Smooth muscle cell (in vitro differentiated cells): ENCODE measurements around the gene TESPA1. TPM values are rescaled to one million over a fixed set of nuclear protein-coding genes. Genes with fewer than 3 reads are reported as not detected.

ENCODE experiments used
- DNase-seq: peaks from one replicate; lab custom pipeline; 2025; ENCODE audit not compliant: unreplicated experiment; lab: John Stamatoyannopoulos, UW
- H2AFZ ChIP-seq: fragments of 200-600 bp; sonication (generic); 2 replicates; pipeline ENCODE4 v1.6.0; 2016; ENCODE audit warnings: antibody characterized with exemption, low read depth, mild to moderate bottlenecking
- H3F3A ChIP-seq: fragments of 200-600 bp; sonication (generic); 2 replicates; pipeline ENCODE4 v1.6.0; 2017; ENCODE audit warnings: antibody characterized with exemption, low read depth
- H3K27ac ChIP-seq: fragments of 200-600 bp; sonication (generic); 2 replicates; pipeline ENCODE4 v1.5.1; 2016; ENCODE audit warnings: low read depth, mild to moderate bottlenecking
- H3K27me3 ChIP-seq: fragments of 200-600 bp; sonication (generic); 2 replicates; pipeline ENCODE4 v1.6.1; 2016; ENCODE audit warnings: low read depth, mild to moderate bottlenecking
- H3K36me3 ChIP-seq: fragments of 200-600 bp; sonication (generic); 2 replicates; pipeline ENCODE4 v1.5.1; 2016; ENCODE audit warnings: low read depth
- H3K4me1 ChIP-seq: fragments of 200-600 bp; sonication (generic); 2 replicates; pipeline ENCODE4 v1.5.1; 2016; ENCODE audit warnings: low read depth
- H3K4me2 ChIP-seq: fragments of 200-600 bp; sonication (generic); 2 replicates; pipeline ENCODE4 v1.6.0; 2016; ENCODE audit warnings: mild to moderate bottlenecking
- H3K4me3 ChIP-seq: fragments of 200-600 bp; sonication (generic); 2 replicates; pipeline ENCODE4 v1.5.1; 2016; ENCODE audit warnings: mild to moderate bottlenecking
- H3K79me2 ChIP-seq: fragments of 200-600 bp; sonication (generic); 2 replicates; pipeline ENCODE4 v1.6.0; 2016; ENCODE audit warnings: low read depth, mild to moderate bottlenecking
- H3K9ac ChIP-seq: fragments of 200-600 bp; sonication (generic); 2 replicates; pipeline ENCODE4 v1.6.0; 2016; ENCODE audit warnings: low read depth
- H3K9me3 ChIP-seq: fragments of 200-600 bp; sonication (generic); replicated peaks from 2 replicates; pipeline ENCODE4 v1.5.1; 2016; ENCODE audit warnings: low read depth
- H4K20me1 ChIP-seq: fragments of 200-600 bp; sonication (generic); 2 replicates; pipeline ENCODE4 v1.6.0; 2016; ENCODE audit warnings: low read depth
- CTCF ChIP-seq: fragments of 200-600 bp; sonication (generic); IDR thresholded peaks from 2 replicates; pipeline ENCODE4 v1.5.1; 2017; ENCODE audit warnings: borderline replicate concordance, mild to moderate bottlenecking, antibody characterized with exemption; ENCODE audit not compliant: insufficient read depth, poor library complexity, severe bottlenecking
- WGBS: methylation state at CpG from one replicate; pipeline ENCODE4 v1.1.7; 2016; ENCODE audit warnings: low lambda C conversion rate; 5-methylcytosine and 5-hydroxymethylcytosine counted together
- polyA plus RNA-seq: library from polyadenylated mRNA; unstranded; fragments of >200 nt; fragmentation: Nextera tagmentation; extraction: Ambion mirVana; gene quantifications from 2 replicates; pipeline ENCODE4 v1.2.1, GENCODE V29; 2016
- total RNA-seq: library from RNA; depleted of rRNA; stranded (reverse); fragments of >200 nt; gene quantifications from 2 replicates; pipeline ENCODE4 v1.2.3, GENCODE V29; 2014

The TESPA1 gene
- total and polyA plus RNA-seq, 2 experiments from 2014 or later = not detected

GRCh38 chr12:54917001-54917488, 67.5 kb downstream of the TESPA1 start:
- no peak overlapping the region for H3K4me3 ChIP-seq
- H3K79me2 ChIP-seq = no peaks in the 10 kb centered on the region
- H3K4me2 ChIP-seq = no peak overlapping the region
- no peaks in the 10 kb centered on the region for H3K4me1 ChIP-seq
- H2AFZ ChIP-seq = no peak overlapping the region
- DNase-seq = no peak
- H3K27me3 ChIP-seq = no peaks in the 10 kb centered on the region
- no peak overlapping the region for H3K27ac ChIP-seq
- no peak for TF ChIP-seq CTCF
- H3K36me3 ChIP-seq = no peaks in the 10 kb centered on the region
- H3K9ac ChIP-seq = no peak overlapping the region
- H4K20me1 ChIP-seq = no peaks in the 10 kb centered on the region
- no peaks in the 10 kb centered on the region for H3K9me3 ChIP-seq
- 91% methylated on average over 20 of the region's 21 CpGs for WGBS
- H3F3A ChIP-seq = no peaks in the 10 kb centered on the region

Other genes starting within 250 kb of the TESPA1 start
- gene MUCL1, start 130.2 kb downstream of the TESPA1 start, total RNA-seq = 10.8 and 11.8 TPM in 2 replicates
- 2.3 and 3.7 TPM in 2 replicates for gene MUCL1, start 130.2 kb downstream of the TESPA1 start, polyA plus RNA-seq
- gene NEUROD4, start 35.2 kb upstream of the TESPA1 start, total RNA-seq = not detected in 2 replicates
- gene NEUROD4, start 35.2 kb upstream of the TESPA1 start, polyA plus RNA-seq = not detected in 2 replicates
- gene OR9K2, start 141.6 kb upstream of the TESPA1 start, total RNA-seq = not detected in 2 replicates
- gene OR9K2, start 141.6 kb upstream of the TESPA1 start, polyA plus RNA-seq = not detected in 2 replicates
- gene OR10A7, start 236.3 kb upstream of the TESPA1 start, total RNA-seq = not detected in 2 replicates
- not detected in 2 replicates for gene OR10A7, start 236.3 kb upstream of the TESPA1 start, polyA plus RNA-seq